Measurements from ENCODE around the gene RIPOR2.

DNA sequence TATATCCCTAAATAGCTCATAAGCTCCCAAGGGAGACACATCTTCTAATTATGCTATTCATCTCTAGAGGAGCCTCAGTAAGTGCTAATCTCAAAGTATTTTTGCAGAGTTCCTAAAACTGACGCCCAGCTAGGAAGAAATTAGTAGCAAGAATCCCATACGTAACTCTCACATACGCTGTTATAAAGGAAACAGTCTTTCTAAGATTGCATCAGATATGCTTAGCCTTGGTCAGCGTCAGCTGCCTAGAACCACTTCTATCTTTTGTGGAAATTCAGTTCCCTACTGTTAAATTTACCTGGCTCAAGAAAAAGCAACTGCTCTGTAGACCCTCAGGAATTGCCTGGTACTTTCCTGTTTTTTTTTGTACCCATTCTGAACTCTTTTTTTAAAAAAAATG lies 13.6 kb downstream of the RIPOR2 start:
- TF ChIP-seq, protein P1, sequence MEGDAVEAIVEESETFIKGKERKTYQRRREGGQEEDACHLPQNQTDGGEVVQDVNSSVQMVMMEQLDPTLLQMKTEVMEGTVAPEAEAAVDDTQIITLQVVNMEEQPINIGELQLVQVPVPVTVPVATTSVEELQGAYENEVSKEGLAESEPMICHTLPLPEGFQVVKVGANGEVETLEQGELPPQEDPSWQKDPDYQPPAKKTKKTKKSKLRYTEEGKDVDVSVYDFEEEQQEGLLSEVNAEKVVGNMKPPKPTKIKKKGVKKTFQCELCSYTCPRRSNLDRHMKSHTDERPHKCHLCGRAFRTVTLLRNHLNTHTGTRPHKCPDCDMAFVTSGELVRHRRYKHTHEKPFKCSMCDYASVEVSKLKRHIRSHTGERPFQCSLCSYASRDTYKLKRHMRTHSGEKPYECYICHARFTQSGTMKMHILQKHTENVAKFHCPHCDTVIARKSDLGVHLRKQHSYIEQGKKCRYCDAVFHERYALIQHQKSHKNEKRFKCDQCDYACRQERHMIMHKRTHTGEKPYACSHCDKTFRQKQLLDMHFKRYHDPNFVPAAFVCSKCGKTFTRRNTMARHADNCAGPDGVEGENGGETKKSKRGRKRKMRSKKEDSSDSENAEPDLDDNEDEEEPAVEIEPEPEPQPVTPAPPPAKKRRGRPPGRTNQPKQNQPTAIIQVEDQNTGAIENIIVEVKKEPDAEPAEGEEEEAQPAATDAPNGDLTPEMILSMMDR (conservative IDR thresholded peaks at IDR 0.05; ENCODE audit: low read depth in 2 of 2) = no peak
- no peak for TF ChIP-seq POLR2AphosphoS5 (IDR thresholded peaks at IDR 0.05; ENCODE audit: low read depth)
- no peak for TF ChIP-seq EZH2 (IDR thresholded peaks at IDR 0.05; ENCODE audit: low read depth, unreplicated experiment)
- no peak for TF ChIP-seq EZH2phosphoT487 (IDR thresholded peaks at IDR 0.05; ENCODE audit: unreplicated experiment)
- TF ChIP-seq JUNB (IDR thresholded peaks at IDR 0.05; ENCODE audit: unreplicated experiment) = no peak
- no peak for TF ChIP-seq ZNF114 (CRISPR knock-in tag; IDR thresholded peaks at IDR 0.05)
- TF ChIP-seq, protein P2, sequence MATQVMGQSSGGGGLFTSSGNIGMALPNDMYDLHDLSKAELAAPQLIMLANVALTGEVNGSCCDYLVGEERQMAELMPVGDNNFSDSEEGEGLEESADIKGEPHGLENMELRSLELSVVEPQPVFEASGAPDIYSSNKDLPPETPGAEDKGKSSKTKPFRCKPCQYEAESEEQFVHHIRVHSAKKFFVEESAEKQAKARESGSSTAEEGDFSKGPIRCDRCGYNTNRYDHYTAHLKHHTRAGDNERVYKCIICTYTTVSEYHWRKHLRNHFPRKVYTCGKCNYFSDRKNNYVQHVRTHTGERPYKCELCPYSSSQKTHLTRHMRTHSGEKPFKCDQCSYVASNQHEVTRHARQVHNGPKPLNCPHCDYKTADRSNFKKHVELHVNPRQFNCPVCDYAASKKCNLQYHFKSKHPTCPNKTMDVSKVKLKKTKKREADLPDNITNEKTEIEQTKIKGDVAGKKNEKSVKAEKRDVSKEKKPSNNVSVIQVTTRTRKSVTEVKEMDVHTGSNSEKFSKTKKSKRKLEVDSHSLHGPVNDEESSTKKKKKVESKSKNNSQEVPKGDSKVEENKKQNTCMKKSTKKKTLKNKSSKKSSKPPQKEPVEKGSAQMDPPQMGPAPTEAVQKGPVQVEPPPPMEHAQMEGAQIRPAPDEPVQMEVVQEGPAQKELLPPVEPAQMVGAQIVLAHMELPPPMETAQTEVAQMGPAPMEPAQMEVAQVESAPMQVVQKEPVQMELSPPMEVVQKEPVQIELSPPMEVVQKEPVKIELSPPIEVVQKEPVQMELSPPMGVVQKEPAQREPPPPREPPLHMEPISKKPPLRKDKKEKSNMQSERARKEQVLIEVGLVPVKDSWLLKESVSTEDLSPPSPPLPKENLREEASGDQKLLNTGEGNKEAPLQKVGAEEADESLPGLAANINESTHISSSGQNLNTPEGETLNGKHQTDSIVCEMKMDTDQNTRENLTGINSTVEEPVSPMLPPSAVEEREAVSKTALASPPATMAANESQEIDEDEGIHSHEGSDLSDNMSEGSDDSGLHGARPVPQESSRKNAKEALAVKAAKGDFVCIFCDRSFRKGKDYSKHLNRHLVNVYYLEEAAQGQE (IDR thresholded peaks at IDR 0.05; ENCODE audit: unreplicated experiment) = no peak
- TF ChIP-seq STAT1 (IDR thresholded peaks at IDR 0.05; ENCODE audit: unreplicated experiment) = no peak

All from GM23338 (cell line).